SK-MEL-5 (cell line): ENCODE measurements around the gene RPLP1. TPM values are rescaled to one million over a fixed set of nuclear protein-coding genes. Genes with fewer than 3 reads are reported as not detected.
"Not testable (repeated sequence)": the region's sequence is repeated elsewhere in the genome, so short reads cannot be mapped to it uniquely, and the experiment has no call there.

ENCODE experiments used
- DNase-seq: peaks from one replicate; pipeline ENCODE4 v3.0.0-alpha.2; 2016; ENCODE audit warnings: low read depth, low spot score
- in situ Hi-C: cut with HindIII; loops from 2 replicates; pipeline ENCODE4 v1.10.0; 2016; ENCODE audit warnings: low sequenced_read_pairs, high pct_unique_total_duplicates, low pct_unique_long_range_greater_than_20kb
- total RNA-seq: library from RNA; depleted of rRNA; stranded (reverse); fragments of >200 nt; shearing (Covaris generic); gene quantifications from 2 replicates; pipeline ENCODE4 v1.2.3, GENCODE V29; 2014

The RPLP1 gene
- total RNA-seq, 1 experiment from 2014 or later, result 136 TPM

- DNase-seq, result no peak
- in situ Hi-C loops, result no loop called here
These were observed 18.8 kb upstream of the RPLP1 start for GRCh38 chr15:69433831-69434230.

GRCh38 chr15:69434238-69434637, 18.4 kb upstream of the RPLP1 start:
- no peak for DNase-seq
- in situ Hi-C loops, result no loop called here

- DNase-seq, result no peak
- in situ Hi-C loops, result no loop called here
These were observed 17.9 kb upstream of the RPLP1 start for GRCh38 chr15:69434679-69435078.

GRCh38 chr15:69435985-69436384, 16.6 kb upstream of the RPLP1 start:
- no peak for DNase-seq
- in situ Hi-C loops, result no loop called here

GRCh38 chr15:69436951-69437350, 15.7 kb upstream of the RPLP1 start:
- DNase-seq, result no peak
- in situ Hi-C loops, result no loop called here

GRCh38 chr15:69439623-69440022, 13.0 kb upstream of the RPLP1 start:
- in situ Hi-C loops, result no loop called here
- no peak for DNase-seq

GRCh38 chr15:69443032-69443611, 9.5 kb upstream of the RPLP1 start:
- DNase-seq, result no peak
- in situ Hi-C loops, result no loop called here

- in situ Hi-C loops, result no loop called here
- DNase-seq, result no peak
These were observed 7.9 kb upstream of the RPLP1 start for GRCh38 chr15:69444686-69445085.

GRCh38 chr15:69446953-69447352, 5.7 kb upstream of the RPLP1 start:
- in situ Hi-C loops, result no loop called here
- DNase-seq, result no peak

GRCh38 chr15:69450221-69450620, 2.4 kb upstream of the RPLP1 start:
- DNase-seq, in situ Hi-C loops: not testable (repeated sequence)

GRCh38 chr15:69450968-69451695, 1.5 kb upstream of the RPLP1 start:
- in situ Hi-C loops, result no loop called here
- no peak for DNase-seq

GRCh38 chr15:69451951-69452691, 497 bp upstream of the RPLP1 start:
- in situ Hi-C loops, result no loop called here
- DNase-seq, result peak; percentile 28

GRCh38 chr15:69454953-69455352, 2.3 kb downstream of the RPLP1 start:
- in situ Hi-C loops, result no loop called here

GRCh38 chr15:69456208-69457166, 3.9 kb downstream of the RPLP1 start:
- in situ Hi-C loops, result no loop called here
- no peak for DNase-seq

More at GRCh38 chr15:69454953-69455352, 2.3 kb downstream of the RPLP1 start:
- no peak for DNase-seq

- DNase-seq, result peak; percentile 23
- in situ Hi-C loops, result no loop called here
These were observed 5.0 kb downstream of the RPLP1 start for GRCh38 chr15:69457304-69458280.

- DNase-seq, result no peak
- in situ Hi-C loops, result no loop called here
These were observed 6.4 kb downstream of the RPLP1 start for GRCh38 chr15:69459066-69459465.

GRCh38 chr15:69460481-69460880, 7.9 kb downstream of the RPLP1 start:
- no peak for DNase-seq
- in situ Hi-C loops, result no loop called here
